ENCODE measurements around the gene SEL1L3. TPM values are rescaled to one million over a fixed set of nuclear protein-coding genes. Genes with fewer than 3 reads are reported as not detected.

Gene SEL1L3
- total and polyA plus RNA-seq, 2 donors (not counting 1 experiment from before 2014, with no cell fraction given) = 13.2 to 56.3 TPM

DNA sequence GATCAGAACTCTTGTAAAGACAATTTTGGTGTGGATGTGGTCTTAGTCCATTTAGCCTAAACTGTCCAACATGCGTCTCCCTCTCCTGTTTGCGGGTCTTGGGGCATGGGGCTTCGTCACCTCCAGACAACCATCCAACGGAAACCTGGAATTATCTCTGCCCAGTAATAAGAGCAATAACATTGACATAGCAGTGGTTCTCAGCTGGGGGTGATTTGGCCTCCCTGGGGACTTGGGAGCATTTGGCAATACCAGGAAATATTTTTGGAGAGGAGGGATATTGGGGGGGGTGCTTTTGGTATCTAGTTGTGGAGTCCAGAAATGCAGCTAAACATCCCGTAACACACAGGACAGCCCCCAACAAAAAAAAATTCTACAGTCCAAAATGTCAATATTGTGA lies 47.2 kb downstream of the SEL1L3 start:
- Histone ChIP-seq H3K79me2 (ENCODE audit: control insufficient read depth, insufficient read depth, low read length) (no peaks in the 10 kb centered on the region), H3K9ac (ENCODE audit: insufficient read depth, low read length) (no peak overlapping the region), H3K4me3 (replicated peaks in 1 of 4; ENCODE audit: control extremely low read depth in 1 of 4, insufficient read depth in 1 of 4, low read depth in 3 of 4, low read length in 4 of 4) (no peak overlapping the region), H3K4me1 (ENCODE audit: control insufficient read depth, extremely low read depth, insufficient read depth, low read length) (peaks cover 22% of the 10 kb centered on the region), H3K27me3 (ENCODE audit: control insufficient read depth, insufficient read depth, low read length) (no peaks in the 10 kb centered on the region), H3K4me2 (ENCODE audit: extremely low read depth, insufficient read depth, low read length) (no peak overlapping the region), H3K36me3 (ENCODE audit: control insufficient read depth, insufficient read depth, low read length) (no peaks in the 10 kb centered on the region), H3K27ac (ENCODE audit: insufficient read depth, low read length) (no peak overlapping the region), H4K20me1 (ENCODE audit: control insufficient read depth, extremely low read depth, insufficient read depth, low read length) (no peaks in the 10 kb centered on the region), H3K9me3 (ENCODE audit: control insufficient read depth, insufficient read depth, low read depth, low read length) (no peaks in the 10 kb centered on the region), H2AFZ (ENCODE audit: low read length) (no peak overlapping the region)
- TF ChIP-seq EZH2 (IDR thresholded peaks at IDR 0.05; ENCODE audit: low read length, missing control alignments) = no peak
- TF ChIP-seq, protein P1, sequence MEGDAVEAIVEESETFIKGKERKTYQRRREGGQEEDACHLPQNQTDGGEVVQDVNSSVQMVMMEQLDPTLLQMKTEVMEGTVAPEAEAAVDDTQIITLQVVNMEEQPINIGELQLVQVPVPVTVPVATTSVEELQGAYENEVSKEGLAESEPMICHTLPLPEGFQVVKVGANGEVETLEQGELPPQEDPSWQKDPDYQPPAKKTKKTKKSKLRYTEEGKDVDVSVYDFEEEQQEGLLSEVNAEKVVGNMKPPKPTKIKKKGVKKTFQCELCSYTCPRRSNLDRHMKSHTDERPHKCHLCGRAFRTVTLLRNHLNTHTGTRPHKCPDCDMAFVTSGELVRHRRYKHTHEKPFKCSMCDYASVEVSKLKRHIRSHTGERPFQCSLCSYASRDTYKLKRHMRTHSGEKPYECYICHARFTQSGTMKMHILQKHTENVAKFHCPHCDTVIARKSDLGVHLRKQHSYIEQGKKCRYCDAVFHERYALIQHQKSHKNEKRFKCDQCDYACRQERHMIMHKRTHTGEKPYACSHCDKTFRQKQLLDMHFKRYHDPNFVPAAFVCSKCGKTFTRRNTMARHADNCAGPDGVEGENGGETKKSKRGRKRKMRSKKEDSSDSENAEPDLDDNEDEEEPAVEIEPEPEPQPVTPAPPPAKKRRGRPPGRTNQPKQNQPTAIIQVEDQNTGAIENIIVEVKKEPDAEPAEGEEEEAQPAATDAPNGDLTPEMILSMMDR (conservative IDR thresholded peaks at IDR 0.05 in 1 of 2, IDR thresholded peaks at IDR 0.05 in 1 of 2; ENCODE audit: low read depth in 1 of 2, low read length in 2 of 2) = no peak
- DNase-seq (ENCODE audit: low read depth in 2 of 2) = peak in 1 of 2 donors; percentile 42

DNA sequence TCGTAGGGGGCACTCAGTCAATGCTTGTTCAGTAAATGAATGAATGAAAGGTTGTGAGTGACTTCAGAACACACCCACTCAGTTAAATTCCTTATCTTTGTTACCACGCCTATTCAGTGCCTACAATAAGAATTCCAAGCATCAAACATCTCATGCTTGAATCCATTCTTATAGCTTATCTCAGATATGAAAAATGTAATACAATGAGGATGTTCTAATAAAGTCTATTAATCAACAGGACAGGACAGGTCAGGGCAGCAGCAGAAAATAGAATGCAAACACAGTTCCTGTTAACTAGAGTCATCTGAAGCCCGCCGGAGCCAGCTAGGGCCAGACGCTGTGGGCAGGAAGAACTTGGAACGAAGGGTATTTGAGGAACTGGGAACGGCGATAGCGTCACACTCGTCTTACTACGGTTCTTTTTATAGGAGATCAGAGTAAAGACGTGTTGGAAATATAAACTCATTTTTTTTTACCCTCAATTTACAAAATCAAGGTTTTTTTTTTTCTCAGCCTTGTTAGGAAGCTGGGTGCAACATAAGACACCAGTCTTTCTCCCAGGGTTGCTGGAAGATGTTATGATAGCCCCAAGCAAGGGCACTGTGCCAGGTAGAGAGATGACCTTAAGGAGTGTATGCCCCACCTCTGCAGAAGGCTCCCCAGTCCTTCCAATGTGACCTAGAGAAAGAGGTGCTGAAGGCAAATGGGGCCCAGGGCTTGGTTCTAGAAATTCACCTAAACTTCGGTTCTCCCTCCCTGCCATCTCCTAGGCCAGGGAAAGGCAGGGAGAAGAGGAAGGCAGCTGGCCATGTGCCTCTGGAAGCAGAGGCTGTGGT lies 48.3 kb downstream of the SEL1L3 start:
- Histone ChIP-seq H3K79me2 (ENCODE audit: control insufficient read depth, insufficient read depth, low read length) (no peaks in the 10 kb centered on the region), H3K4me3 (replicated peaks in 1 of 4; ENCODE audit: control extremely low read depth in 1 of 4, insufficient read depth in 1 of 4, low read depth in 3 of 4, low read length in 4 of 4) (no peak overlapping the region), H2AFZ (ENCODE audit: low read length) (no peak overlapping the region), H3K4me2 (ENCODE audit: extremely low read depth, insufficient read depth, low read length) (no peak overlapping the region), H3K4me1 (ENCODE audit: control insufficient read depth, extremely low read depth, insufficient read depth, low read length) (peaks cover 22% of the 10 kb centered on the region), H3K27ac (ENCODE audit: insufficient read depth, low read length) (no peak overlapping the region), H3K9me3 (ENCODE audit: control insufficient read depth, insufficient read depth, low read depth, low read length) (no peaks in the 10 kb centered on the region), H3K27me3 (ENCODE audit: control insufficient read depth, insufficient read depth, low read length) (no peaks in the 10 kb centered on the region), H3K36me3 (ENCODE audit: control insufficient read depth, insufficient read depth, low read length) (no peaks in the 10 kb centered on the region), H3K9ac (ENCODE audit: insufficient read depth, low read length) (no peak overlapping the region), H4K20me1 (ENCODE audit: control insufficient read depth, extremely low read depth, insufficient read depth, low read length) (no peaks in the 10 kb centered on the region)
- DNase-seq (ENCODE audit: low read depth in 2 of 2) = peak in 1 of 2 donors; percentile 95
- TF ChIP-seq, protein P1 (conservative IDR thresholded peaks at IDR 0.05 in 1 of 2, IDR thresholded peaks at IDR 0.05 in 1 of 2; ENCODE audit: low read depth in 1 of 2, low read length in 2 of 2) = no peak
- TF ChIP-seq EZH2 (IDR thresholded peaks at IDR 0.05; ENCODE audit: low read length, missing control alignments) = no peak

DNA sequence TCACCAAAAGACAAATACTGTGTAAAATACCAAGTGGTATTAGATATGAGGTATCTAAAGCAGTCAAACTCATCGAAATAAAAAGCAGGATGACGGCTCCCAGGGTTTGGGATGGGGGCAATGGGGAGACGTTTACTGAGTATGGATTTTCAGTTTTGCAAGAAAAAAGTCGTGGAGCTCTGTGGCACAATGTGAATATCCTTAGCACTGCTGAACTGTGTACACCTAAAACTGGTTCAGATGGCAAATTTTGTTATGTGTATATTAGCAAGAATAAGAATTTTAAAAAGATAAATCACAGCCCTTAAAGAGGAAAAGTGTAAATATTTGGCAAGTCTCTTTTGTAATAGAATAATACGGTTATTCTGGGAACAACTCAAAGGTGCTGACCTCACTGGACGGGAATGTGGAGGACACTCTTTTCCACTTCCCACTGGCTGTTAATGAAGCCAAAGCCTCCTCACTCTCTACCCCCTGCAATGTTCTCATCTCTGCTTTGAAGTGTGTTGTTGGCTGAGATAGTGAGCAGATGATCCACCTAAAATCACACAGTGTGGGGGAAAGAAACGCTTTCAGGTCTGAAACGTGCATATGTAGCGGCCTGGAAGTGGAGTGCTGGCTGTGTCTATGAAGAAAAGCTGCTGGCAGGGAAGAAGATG lies 49.2 kb downstream of the SEL1L3 start:
- DNase-seq (ENCODE audit: low read depth in 2 of 2) = peak; percentile 38 to 90
- no peaks in the 10 kb centered on the region for H3K36me3 ChIP-seq (ENCODE audit: control insufficient read depth, insufficient read depth, low read length)
- no peak for TF ChIP-seq EZH2 (IDR thresholded peaks at IDR 0.05; ENCODE audit: low read length, missing control alignments)
- TF ChIP-seq, protein P1 (conservative IDR thresholded peaks at IDR 0.05 in 1 of 2, IDR thresholded peaks at IDR 0.05 in 1 of 2; ENCODE audit: low read depth in 1 of 2, low read length in 2 of 2) = no peak
- H3K27me3 ChIP-seq (ENCODE audit: control insufficient read depth, insufficient read depth, low read length) = no peaks in the 10 kb centered on the region
- peak overlapping the region; percentile 11 for H3K4me2 ChIP-seq (ENCODE audit: extremely low read depth, insufficient read depth, low read length)
- H3K27ac ChIP-seq (ENCODE audit: insufficient read depth, low read length) = peak overlapping the region; percentile 29
- no peaks in the 10 kb centered on the region for H4K20me1 ChIP-seq (ENCODE audit: control insufficient read depth, extremely low read depth, insufficient read depth, low read length)
- H3K4me3 ChIP-seq (replicated peaks in 1 of 4; ENCODE audit: control extremely low read depth in 1 of 4, insufficient read depth in 1 of 4, low read depth in 3 of 4, low read length in 4 of 4) = no peak overlapping the region
- H2AFZ ChIP-seq (ENCODE audit: low read length) = no peak overlapping the region
- no peaks in the 10 kb centered on the region for H3K79me2 ChIP-seq (ENCODE audit: control insufficient read depth, insufficient read depth, low read length)
- no peak overlapping the region for H3K9ac ChIP-seq (ENCODE audit: insufficient read depth, low read length)
- peaks cover 20% of the 10 kb centered on the region for H3K4me1 ChIP-seq (ENCODE audit: control insufficient read depth, extremely low read depth, insufficient read depth, low read length)
- no peaks in the 10 kb centered on the region for H3K9me3 ChIP-seq (ENCODE audit: control insufficient read depth, insufficient read depth, low read depth, low read length)
